Kidney (tissue), 14 donors: ENCODE measurements around the gene C1QTNF8. TPM values are rescaled to one million over a fixed set of nuclear protein-coding genes. Genes with fewer than 3 reads are reported as not detected.

Experiments
- DNase-seq, 5 donors: peaks; one replicate each; pipeline ENCODE4 v3.0.0-alpha.2; 2013 to 2020
- FAIRE-seq: peaks from 2 replicates; lab custom pipeline; 2012; peaks lifted over from hg19 to GRCh38; lab: Jason Lieb, UNC
- H3K27ac ChIP-seq, 2 donors: one replicate each; pipeline ENCODE4 v1.7.0; 2013; ENCODE audit warnings: low read depth in 2 of 2, low read length in 2 of 2, inconsistent platforms in 1 of 2
- H3K27me3 ChIP-seq: one replicate; pipeline ENCODE4 v1.7.1; 2013; ENCODE audit warnings: low read length, inconsistent platforms; ENCODE audit not compliant: control insufficient read depth, insufficient read depth
- H3K36me3 ChIP-seq, 3 donors: one replicate each; pipeline versions ENCODE4 v1.7.0 to v1.7.1; 2013; ENCODE audit warnings: low read length in 3 of 3, control low read depth in 1 of 3, inconsistent platforms in 1 of 3; ENCODE audit not compliant: insufficient read depth in 3 of 3, control insufficient read depth in 2 of 3
- H3K4me1 ChIP-seq, 3 donors: one replicate each; pipeline versions ENCODE4 v1.7.0 to v1.7.1; 2013; ENCODE audit warnings: low read length in 3 of 3, inconsistent platforms in 1 of 3, low read depth in 1 of 3; ENCODE audit not compliant: control insufficient read depth in 2 of 3, insufficient read depth in 2 of 3
- H3K4me3 ChIP-seq, 3 donors: one replicate each; pipeline versions ENCODE4 v1.7.0 to v1.8.1; 2013; ENCODE audit warnings: low read length in 3 of 3, control low read depth in 1 of 3, inconsistent platforms in 1 of 3
- H3K9ac ChIP-seq, 3 donors: one replicate each; pipeline versions ENCODE4 v1.7.0 to v1.7.1; 2013; ENCODE audit warnings: low read length in 3 of 3, control low read depth in 1 of 3, inconsistent platforms in 1 of 3
- H3K9me3 ChIP-seq, 3 donors: one replicate each; pipeline versions ENCODE4 v1.7.0 to v1.7.1; 2013; ENCODE audit warnings: low read length in 3 of 3, control low read depth in 1 of 3, inconsistent platforms in 1 of 3; ENCODE audit not compliant: control insufficient read depth in 2 of 3, insufficient read depth in 1 of 3
- CTCF ChIP-seq: IDR thresholded peaks from 3 replicates; pipeline ENCODE4 v1.5.1; 2012; ENCODE audit warnings: mild to moderate bottlenecking, moderate library complexity, borderline replicate concordance; ENCODE audit not compliant: insufficient read depth; ENCODE audit errors: extremely low read depth
- intact Hi-C: fragments of 100-400 bp; cut with DNase I; formaldehyde crosslinking; loops from one replicate; pipeline ENCODE4 v1.11.1; 2022
- polyA plus RNA-seq: library from polyadenylated mRNA; stranded (reverse); fragments of 350-450 nt; fragmentation: Illumina TruSeq; extraction: RNeasy Lipid Tissue Mini Kit (QIAGEN cat#74804); gene quantifications from one replicate; pipeline ENCODE4 v1.2.3, GENCODE V29; 2014; ENCODE audit warnings: low read depth, low replicate concordance; ENCODE audit not compliant: insufficient read depth
- total RNA-seq: library from RNA; stranded (reverse); fragmentation: NEBNext Ultra II Directional; extraction: Animal tissue kit (Norgen Biotek cat#: 25700); gene quantifications from one replicate; pipeline ENCODE4 v1.2.1, GENCODE V29; 2021
- donor health status: control.
- donor health status: control.
- donor health status: control.
- donor health status: control.
- donor health status: control.
- donor health status: DM: yes; HTN: yes; CAD: no.
- donor health status: Normal renal cell carcinoma (clear cell type).

C1QTNF8 gene
- total and polyA plus RNA-seq, 2 donors from 2014 or later: not detected

GRCh38 chr16:1077877-1078578 is 18.0 kb downstream of the C1QTNF8 start:
- Histone ChIP-seq H3K27me3 (no peaks in the 10 kb centered on the region), H3K4me1 (peaks cover 0 to 6% (median 0%) of the 10 kb centered on the region in 3 donors), H3K27ac (no peak overlapping the region), H3K36me3 (no peaks in the 10 kb centered on the region), H3K9me3 (no peaks in the 10 kb centered on the region), H3K4me3 (no peak overlapping the region), H3K9ac (no peak overlapping the region)
- intact Hi-C loops: no loop called here
- FAIRE-seq (no peak), DNase-seq (no peak)
- TF ChIP-seq CTCF: no peak

- H3K4me3 ChIP-seq: no peak overlapping the region
- H3K36me3 ChIP-seq: no peaks in the 10 kb centered on the region
- H3K27ac ChIP-seq: no peak overlapping the region
- peaks cover 0 to 2% (median 0%) of the 10 kb centered on the region in 3 donors for H3K4me1 ChIP-seq
- no peaks in the 10 kb centered on the region for H3K27me3 ChIP-seq
- intact Hi-C loops: no loop called here
- DNase-seq: no peak
- no peak overlapping the region for H3K9ac ChIP-seq
- no peaks in the 10 kb centered on the region for H3K9me3 ChIP-seq
- TF ChIP-seq CTCF: no peak
- no peak for FAIRE-seq
Observed at GRCh38 chr16:1076801-1077576, 19.1 kb downstream of the C1QTNF8 start.

- H3K27me3 ChIP-seq: peaks cover 2% of the 10 kb centered on the region
- FAIRE-seq: no peak
Observed at GRCh38 chr16:1075546-1075945, 20.5 kb downstream of the C1QTNF8 start.

More at GRCh38 chr16:1075546-1075945, 20.5 kb downstream of the C1QTNF8 start:
- Histone ChIP-seq H3K36me3 (no peaks in the 10 kb centered on the region), H3K4me3 (no peak overlapping the region), H3K4me1 (peaks cover 0 to 2% (median 0%) of the 10 kb centered on the region in 3 donors), H3K27ac (no peak overlapping the region), H3K9me3 (no peaks in the 10 kb centered on the region), H3K9ac (no peak overlapping the region)
- TF ChIP-seq CTCF: no peak
- intact Hi-C loops: no loop called here
- DNase-seq: peak in 1 of 5 donors; percentile 55
